Upper lobe of left lung (tissue), 4 donors: ENCODE results near the gene FYN.

Experiments used
- POLR2AphosphoS5 ChIP-seq, 2 donors: sonication (generic); formaldehyde crosslinking; IDR thresholded peaks; one replicate each; pipeline ENCODE4 v1.5.1; 2017; ENCODE audit warnings: antibody characterized with exemption in 2 of 2
- TF ChIP-seq, protein P1 (sequence below), 6 experiments: fragments of 450-650 bp in 4 of 6; fragments of 200-600 bp in 2 of 6; sonication (generic) in 2 of 6; IDR thresholded peaks; one replicate each; pipeline ENCODE4 v1.5.1; 2016 to 2019; ENCODE audit warnings: antibody characterized with exemption in 6 of 6

DNA sequence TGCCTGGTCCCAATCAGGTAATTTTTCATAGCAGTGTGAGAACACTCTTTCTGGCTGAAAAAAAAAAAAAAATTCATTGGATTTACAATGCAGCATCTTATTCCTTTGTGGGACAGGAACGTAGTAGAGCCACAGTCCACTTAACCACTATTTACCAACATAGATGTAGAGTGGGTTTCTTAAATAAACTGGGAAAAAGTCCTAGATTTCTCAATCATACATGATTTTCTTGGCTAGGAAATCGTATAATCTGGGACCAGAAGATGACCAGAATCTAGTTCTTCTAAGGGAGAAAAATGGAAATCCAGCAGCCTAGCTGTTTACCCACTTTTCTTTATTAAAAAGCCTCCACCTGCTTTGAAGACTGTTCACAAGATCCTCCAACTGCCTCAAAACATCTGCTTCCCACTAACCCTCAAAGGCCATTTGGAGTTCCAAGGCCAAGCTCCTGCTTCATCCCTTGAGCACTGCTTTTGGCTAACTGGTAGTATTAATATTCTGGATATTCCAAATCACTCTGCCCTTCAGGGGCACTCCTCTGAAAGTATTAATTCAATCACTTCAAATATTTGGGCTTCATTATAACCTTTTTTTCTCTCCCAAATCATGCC lies 70.4 kb downstream of the FYN start:
- TF ChIP-seq, protein P1, sequence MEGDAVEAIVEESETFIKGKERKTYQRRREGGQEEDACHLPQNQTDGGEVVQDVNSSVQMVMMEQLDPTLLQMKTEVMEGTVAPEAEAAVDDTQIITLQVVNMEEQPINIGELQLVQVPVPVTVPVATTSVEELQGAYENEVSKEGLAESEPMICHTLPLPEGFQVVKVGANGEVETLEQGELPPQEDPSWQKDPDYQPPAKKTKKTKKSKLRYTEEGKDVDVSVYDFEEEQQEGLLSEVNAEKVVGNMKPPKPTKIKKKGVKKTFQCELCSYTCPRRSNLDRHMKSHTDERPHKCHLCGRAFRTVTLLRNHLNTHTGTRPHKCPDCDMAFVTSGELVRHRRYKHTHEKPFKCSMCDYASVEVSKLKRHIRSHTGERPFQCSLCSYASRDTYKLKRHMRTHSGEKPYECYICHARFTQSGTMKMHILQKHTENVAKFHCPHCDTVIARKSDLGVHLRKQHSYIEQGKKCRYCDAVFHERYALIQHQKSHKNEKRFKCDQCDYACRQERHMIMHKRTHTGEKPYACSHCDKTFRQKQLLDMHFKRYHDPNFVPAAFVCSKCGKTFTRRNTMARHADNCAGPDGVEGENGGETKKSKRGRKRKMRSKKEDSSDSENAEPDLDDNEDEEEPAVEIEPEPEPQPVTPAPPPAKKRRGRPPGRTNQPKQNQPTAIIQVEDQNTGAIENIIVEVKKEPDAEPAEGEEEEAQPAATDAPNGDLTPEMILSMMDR (IDR thresholded peaks at IDR 0.05) = no peak
- TF ChIP-seq POLR2AphosphoS5 (IDR thresholded peaks at IDR 0.05) = no peak
